Caco-2 (cell line): ENCODE results near the gene KRTAP10-8. TPM values are rescaled to one million over a fixed set of nuclear protein-coding genes. Genes with fewer than 3 reads are reported as not detected.

Experiments
- BruUV-seq: library from RNA; stranded (reverse); fragments of 400-500 nt; replicated peaks from 2 replicates; lab custom pipeline; 2021; lab: Mats Ljungman, UMichigan
- CTCF ChIA-PET: fragments of 300-600 bp; sonication (Branson Sonifier 250); formaldehyde crosslinking; loops from one replicate; lab custom pipeline; 2022; ENCODE audit warnings: antibody characterized with exemption; lab: Charles Lee
- POLR2A ChIA-PET: fragments of 300-600 bp; sonication (Branson Sonifier 250); formaldehyde crosslinking; loops from one replicate; lab custom pipeline; 2022; ENCODE audit warnings: antibody characterized with exemption; lab: Charles Lee
- DNase-seq, 2 experiments: peaks; one replicate each; pipeline versions ENCODE4 v3.0.0 to v3.0.0-alpha.2; 2020 to 2022
- H3K27me3 ChIP-seq: replicated peaks from 2 replicates; pipeline ENCODE4 v1.6.0; 2011; ENCODE audit warnings: low read length; ENCODE audit not compliant: control insufficient read depth, insufficient read depth
- H3K36me3 ChIP-seq: 2 replicates; pipeline ENCODE4 v1.5.1; 2011; ENCODE audit warnings: low read length; ENCODE audit not compliant: control insufficient read depth, insufficient read depth
- H3K4me1 ChIP-seq: fragments of 250-450 bp; sonication (Bioruptor Pico); 2 replicates; pipeline ENCODE4 v1.5.1; 2020; ENCODE audit warnings: mild to moderate bottlenecking
- H3K4me3 ChIP-seq: 2 replicates; pipeline ENCODE4 v1.5.1; 2011; ENCODE audit warnings: low read depth, mild to moderate bottlenecking, control low read depth, low read length
- H3K9me3 ChIP-seq: fragments of 250-450 bp; sonication (Bioruptor Pico); 2 replicates; pipeline ENCODE4 v1.5.1; 2020; ENCODE audit warnings: mild to moderate bottlenecking, moderate library complexity
- H3K27ac Mint-ChIP-seq: one replicate; pipeline ENCODE4 v1.8.0; 2022; ENCODE audit warnings: mixed read lengths; ENCODE audit not compliant: unreplicated experiment
- H3K27me3 Mint-ChIP-seq: one replicate; pipeline ENCODE4 v1.8.0; 2022; ENCODE audit warnings: mixed read lengths; ENCODE audit not compliant: insufficient read depth, unreplicated experiment
- H3K36me3 Mint-ChIP-seq: one replicate; pipeline ENCODE4 v1.8.0; 2022; ENCODE audit warnings: mild to moderate bottlenecking, mixed read lengths; ENCODE audit not compliant: insufficient read depth, unreplicated experiment
- H3K4me1 Mint-ChIP-seq: one replicate; pipeline ENCODE4 v1.8.0; 2022; ENCODE audit warnings: low read depth, mixed read lengths; ENCODE audit not compliant: unreplicated experiment
- H3K4me3 Mint-ChIP-seq: one replicate; pipeline ENCODE4 v1.8.0; 2022; ENCODE audit warnings: mild to moderate bottlenecking, moderate library complexity, mixed read lengths; ENCODE audit not compliant: unreplicated experiment
- H3K9me3 Mint-ChIP-seq: one replicate; pipeline ENCODE4 v1.8.0; 2022; ENCODE audit warnings: mixed read lengths; ENCODE audit not compliant: unreplicated experiment
- intact Hi-C: fragments of 100-400 bp; cut with micrococcal nuclease; formaldehyde crosslinking; loops from one replicate; pipeline ENCODE4 v1.10.0; 2022; ENCODE audit not compliant: unreplicated experiment
- total RNA-seq: library from RNA; stranded (reverse); gene quantifications from 2 replicates; pipeline ENCODE4 v1.2.3, GENCODE V29; 2022
- TF ChIP-seq, protein P1 (sequence below), 2 experiments: fragments of 200-600 bp in 1 of 2; IDR thresholded peaks; 1 replicate in 1 of 2; 2 replicates in 1 of 2; pipeline versions ENCODE4 v1.5.1 to v1.8.0; 2011 to 2022; ENCODE audit warnings: antibody characterized with exemption in 1 of 2, control low read depth in 1 of 2, inconsistent platforms in 1 of 2, low read depth in 1 of 2, low read length in 1 of 2, mild to moderate bottlenecking in 1 of 2, moderate library complexity in 1 of 2; ENCODE audit not compliant: insufficient read depth in 1 of 2, severe bottlenecking in 1 of 2, unreplicated experiment in 1 of 2

The KRTAP10-8 gene
- total RNA-seq, 1 experiment from 2014 or later: not detected

DNA sequence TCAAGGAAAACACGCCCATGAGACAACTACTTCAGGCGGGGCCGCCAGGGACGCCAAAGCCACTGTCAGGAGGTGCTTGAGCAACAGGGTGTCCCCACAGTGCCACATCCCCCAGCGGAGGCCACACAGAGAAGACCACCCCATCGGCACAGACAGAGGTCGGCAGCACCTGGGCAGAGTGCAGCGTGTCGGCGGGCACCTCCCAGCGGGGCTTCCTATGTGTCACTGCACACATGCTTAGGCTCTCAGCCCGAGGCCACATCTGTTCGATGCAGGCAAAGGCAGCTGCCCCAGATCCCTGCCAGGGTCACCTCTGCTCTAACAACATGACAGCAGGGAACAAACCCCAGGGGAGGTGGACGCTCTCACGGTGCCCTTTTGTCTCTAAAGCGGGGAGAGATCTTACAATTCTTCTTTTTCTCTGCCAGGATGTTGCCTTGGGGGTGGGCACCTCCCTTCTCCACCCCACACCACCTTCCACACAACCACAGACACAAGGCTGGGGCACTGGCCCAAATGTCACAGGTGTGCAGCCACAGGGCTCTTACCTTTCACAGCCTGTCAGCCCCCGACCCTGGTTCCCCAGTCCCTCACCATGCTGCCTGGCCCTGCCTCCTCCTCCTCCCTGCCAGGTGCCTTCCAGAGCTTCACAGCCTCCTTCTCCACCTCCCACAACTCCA, 4.2 kb downstream of the KRTAP10-8 start:
- Histone ChIP-seq H3K27me3 (no peaks in the 10 kb centered on the region), H3K4me1 (no peaks in the 10 kb centered on the region), H3K36me3 (no peaks in the 10 kb centered on the region), H3K4me3 (no peak overlapping the region), H3K9me3 (peaks cover 15% of the 10 kb centered on the region; the same call in 1 of the 2 replicates)
- BruUV-seq: no TSS peak
- H3K4me1 Mint-ChIP-seq: no peaks in the 10 kb centered on the region
- DNase-seq: no peak
- TF ChIP-seq, protein P1, sequence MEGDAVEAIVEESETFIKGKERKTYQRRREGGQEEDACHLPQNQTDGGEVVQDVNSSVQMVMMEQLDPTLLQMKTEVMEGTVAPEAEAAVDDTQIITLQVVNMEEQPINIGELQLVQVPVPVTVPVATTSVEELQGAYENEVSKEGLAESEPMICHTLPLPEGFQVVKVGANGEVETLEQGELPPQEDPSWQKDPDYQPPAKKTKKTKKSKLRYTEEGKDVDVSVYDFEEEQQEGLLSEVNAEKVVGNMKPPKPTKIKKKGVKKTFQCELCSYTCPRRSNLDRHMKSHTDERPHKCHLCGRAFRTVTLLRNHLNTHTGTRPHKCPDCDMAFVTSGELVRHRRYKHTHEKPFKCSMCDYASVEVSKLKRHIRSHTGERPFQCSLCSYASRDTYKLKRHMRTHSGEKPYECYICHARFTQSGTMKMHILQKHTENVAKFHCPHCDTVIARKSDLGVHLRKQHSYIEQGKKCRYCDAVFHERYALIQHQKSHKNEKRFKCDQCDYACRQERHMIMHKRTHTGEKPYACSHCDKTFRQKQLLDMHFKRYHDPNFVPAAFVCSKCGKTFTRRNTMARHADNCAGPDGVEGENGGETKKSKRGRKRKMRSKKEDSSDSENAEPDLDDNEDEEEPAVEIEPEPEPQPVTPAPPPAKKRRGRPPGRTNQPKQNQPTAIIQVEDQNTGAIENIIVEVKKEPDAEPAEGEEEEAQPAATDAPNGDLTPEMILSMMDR (IDR thresholded peaks at IDR 0.05; ENCODE audit: insufficient read depth in 1 of 2, low read depth in 1 of 2, low read length in 1 of 2, severe bottlenecking in 1 of 2, unreplicated experiment in 1 of 2): no peak
- POLR2A ChIA-PET: no interaction called here
- H3K36me3 Mint-ChIP-seq: no peaks in the 10 kb centered on the region
- CTCF ChIA-PET: interaction anchor here (0.7 kb wide), 1 partner anchor 270 kb away, joined by 4 read pairs; no protein-coding TSS in a partner anchor
- intact Hi-C loops: no loop called here
- no peak overlapping the region for H3K4me3 Mint-ChIP-seq
- H3K9me3 Mint-ChIP-seq: peaks cover 40% of the 10 kb centered on the region
- H3K27ac Mint-ChIP-seq: no peak overlapping the region
- H3K27me3 Mint-ChIP-seq: peaks cover 6% of the 10 kb centered on the region

DNA sequence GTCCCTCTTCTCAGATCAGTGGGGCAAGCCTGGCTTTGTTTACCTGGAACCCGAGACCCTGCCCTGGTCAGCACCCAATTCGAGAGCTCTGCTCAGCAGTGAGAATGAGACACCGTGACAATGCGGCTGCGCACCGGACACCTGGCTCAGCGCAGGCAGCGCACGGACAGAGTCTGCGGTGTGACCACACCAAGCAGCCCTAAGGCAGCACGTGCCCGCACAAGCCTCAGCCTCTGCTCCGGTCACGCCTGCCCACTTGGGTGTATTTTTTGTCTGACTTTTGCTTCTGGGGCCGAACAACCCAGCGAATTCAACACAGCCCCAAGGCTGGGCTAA, 4.7 kb downstream of the KRTAP10-8 start:
- BruUV-seq: no TSS peak
- no peak overlapping the region for H3K27ac Mint-ChIP-seq

DNA sequence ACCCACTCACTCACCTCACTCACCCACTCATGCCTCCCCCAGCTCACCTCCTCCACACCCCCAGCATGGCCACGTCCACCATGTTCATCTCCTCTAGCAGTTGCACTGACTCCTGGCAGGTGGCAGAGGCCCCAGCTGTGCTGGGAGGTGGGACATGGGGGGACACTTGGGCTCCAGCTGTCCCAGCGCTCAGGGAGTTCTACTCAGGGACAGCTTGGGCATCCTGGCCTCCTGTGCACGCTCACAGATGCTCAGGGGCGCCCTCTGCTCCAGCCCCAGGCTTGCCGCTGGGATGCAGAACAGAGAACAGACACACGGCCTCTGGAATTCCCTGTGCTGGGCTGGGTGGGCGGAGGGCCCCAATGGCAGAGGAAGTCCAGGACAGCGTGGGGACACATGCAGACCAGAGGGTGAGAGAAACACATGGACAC, 5.2 kb downstream of the KRTAP10-8 start:
- no peak for DNase-seq
- H3K27me3 ChIP-seq: no peaks in the 10 kb centered on the region
- intact Hi-C loops: no loop called here
- POLR2A ChIA-PET: no interaction called here
- Mint-ChIP-seq H3K9me3 (peaks cover 35% of the 10 kb centered on the region), H3K27me3 (peaks cover 6% of the 10 kb centered on the region), H3K36me3 (no peaks in the 10 kb centered on the region), H3K4me3 (no peak overlapping the region), H3K27ac (no peak overlapping the region), H3K4me1 (no peaks in the 10 kb centered on the region)
- H3K4me1 ChIP-seq: no peaks in the 10 kb centered on the region
- peaks cover 12% of the 10 kb centered on the region; the same call in 1 of the 2 replicates for H3K9me3 ChIP-seq
- no peaks in the 10 kb centered on the region for H3K36me3 ChIP-seq
- CTCF ChIA-PET: no interaction called here
- no TSS peak for BruUV-seq
- TF ChIP-seq, protein P1 (IDR thresholded peaks at IDR 0.05; ENCODE audit: insufficient read depth in 1 of 2, low read depth in 1 of 2, low read length in 1 of 2, severe bottlenecking in 1 of 2, unreplicated experiment in 1 of 2): no peak
- H3K4me3 ChIP-seq: no peak overlapping the region

More for the DNA sequence above, 4.7 kb downstream of the KRTAP10-8 start:
- no peak for DNase-seq
- Histone ChIP-seq H3K4me1 (no peaks in the 10 kb centered on the region), H3K27me3 (no peaks in the 10 kb centered on the region), H3K4me3 (no peak overlapping the region), H3K36me3 (no peaks in the 10 kb centered on the region), H3K9me3 (peaks cover 12% of the 10 kb centered on the region; the same call in 1 of the 2 replicates)
- Mint-ChIP-seq H3K4me1 (no peaks in the 10 kb centered on the region), H3K27me3 (peaks cover 6% of the 10 kb centered on the region), H3K36me3 (no peaks in the 10 kb centered on the region), H3K9me3 (peaks cover 35% of the 10 kb centered on the region), H3K4me3 (no peak overlapping the region)
- ChIA-PET POLR2A (no interaction called here), CTCF (no interaction called here)
- TF ChIP-seq, protein P1 (IDR thresholded peaks at IDR 0.05; ENCODE audit: insufficient read depth in 1 of 2, low read depth in 1 of 2, low read length in 1 of 2, severe bottlenecking in 1 of 2, unreplicated experiment in 1 of 2): no peak
- intact Hi-C loops: no loop called here
